Muscle layer of colon (tissue), 2 donors: Measurements from ENCODE around the gene GLCCI1.
"Not testable (repeated sequence)": the region's sequence is repeated elsewhere in the genome, so short reads cannot be mapped to it uniquely, and the experiment has no call there.

Source experiments
- H3K27ac ChIP-seq: one replicate; pipeline ENCODE4 v1.7.0; 2013; ENCODE audit warnings: low read depth, mild to moderate bottlenecking, low read length, moderate library complexity
- H3K27me3 ChIP-seq, 2 donors: one replicate each; pipeline ENCODE4 v1.7.0; 2013; ENCODE audit warnings: low read length in 2 of 2, mild to moderate bottlenecking in 2 of 2; ENCODE audit not compliant: insufficient read depth in 2 of 2, control insufficient read depth in 1 of 2
- H3K36me3 ChIP-seq: one replicate; pipeline ENCODE4 v1.7.0; 2013; ENCODE audit warnings: mild to moderate bottlenecking, low read length; ENCODE audit not compliant: insufficient read depth
- H3K4me1 ChIP-seq: one replicate; pipeline ENCODE4 v1.7.0; 2013; ENCODE audit warnings: mild to moderate bottlenecking, low read length; ENCODE audit not compliant: insufficient read depth
- H3K4me3 ChIP-seq, 2 donors: one replicate each; pipeline ENCODE4 v1.7.0; 2013; ENCODE audit warnings: low read length in 2 of 2, low read depth in 1 of 2, mild to moderate bottlenecking in 1 of 2, moderate library complexity in 1 of 2
- H3K9ac ChIP-seq: one replicate; pipeline ENCODE4 v1.7.0; 2013; ENCODE audit warnings: low read length
- H3K9me3 ChIP-seq: one replicate; pipeline ENCODE4 v1.7.0; 2013; ENCODE audit warnings: mild to moderate bottlenecking, low read length
- donor health status: abdominal sarcoma.
- donor health status: Adenocarcinoma of cecum.

GLCCI1 gene

GRCh38 chr7:8057566-8057965 is 89.0 kb downstream of the GLCCI1 start:
- H3K27me3 ChIP-seq, result no peaks in the 10 kb centered on the region
- H3K4me1 ChIP-seq, result no peaks in the 10 kb centered on the region
- H3K36me3 ChIP-seq, result no peaks in the 10 kb centered on the region
- no peak overlapping the region for H3K9ac ChIP-seq
- H3K9me3 ChIP-seq, result no peaks in the 10 kb centered on the region
- no peak overlapping the region for H3K27ac ChIP-seq
- no peak overlapping the region for H3K4me3 ChIP-seq

GRCh38 chr7:8058322-8058721 is 89.7 kb downstream of the GLCCI1 start:
- H3K27me3 ChIP-seq, result no peaks in the 10 kb centered on the region
- no peaks in the 10 kb centered on the region for H3K9me3 ChIP-seq
- no peaks in the 10 kb centered on the region for H3K36me3 ChIP-seq
- no peak overlapping the region for H3K4me3 ChIP-seq
- H3K9ac ChIP-seq, result no peak overlapping the region
- H3K4me1 ChIP-seq, result no peaks in the 10 kb centered on the region
- no peak overlapping the region for H3K27ac ChIP-seq

GRCh38 chr7:8058852-8059251 is 90.3 kb downstream of the GLCCI1 start:
- H3K36me3 ChIP-seq, result no peaks in the 10 kb centered on the region
- no peaks in the 10 kb centered on the region for H3K4me1 ChIP-seq
- H3K27me3 ChIP-seq, result no peaks in the 10 kb centered on the region
- no peak overlapping the region for H3K27ac ChIP-seq
- no peak overlapping the region for H3K4me3 ChIP-seq
- no peaks in the 10 kb centered on the region for H3K9me3 ChIP-seq
- no peak overlapping the region for H3K9ac ChIP-seq

- no peak overlapping the region for H3K9ac ChIP-seq
- no peaks in the 10 kb centered on the region for H3K27me3 ChIP-seq
- no peaks in the 10 kb centered on the region for H3K36me3 ChIP-seq
- H3K4me1 ChIP-seq, result no peaks in the 10 kb centered on the region
- no peak overlapping the region for H3K27ac ChIP-seq
- no peaks in the 10 kb centered on the region for H3K9me3 ChIP-seq
- H3K4me3 ChIP-seq, result no peak overlapping the region
These were observed 91.6 kb downstream of the GLCCI1 start for GRCh38 chr7:8060241-8060640.

- not testable (repeated sequence) for H3K27me3 ChIP-seq, H3K9me3 ChIP-seq, H3K27ac ChIP-seq, H3K9ac ChIP-seq, H3K4me1 ChIP-seq, H3K4me3 ChIP-seq, H3K36me3 ChIP-seq
These were observed 94.7 kb downstream of the GLCCI1 start for GRCh38 chr7:8063300-8063699.

- H3K27me3 ChIP-seq, result no peaks in the 10 kb centered on the region
- H3K4me1 ChIP-seq, result no peaks in the 10 kb centered on the region
- H3K27ac ChIP-seq, result no peak overlapping the region
- H3K9me3 ChIP-seq, result no peaks in the 10 kb centered on the region
- no peak overlapping the region for H3K9ac ChIP-seq
- H3K36me3 ChIP-seq, result no peaks in the 10 kb centered on the region
- H3K4me3 ChIP-seq, result no peak overlapping the region
These were observed 95.2 kb downstream of the GLCCI1 start for GRCh38 chr7:8063706-8064297.

- H3K9ac ChIP-seq, result no peak overlapping the region
- H3K9me3 ChIP-seq, result no peaks in the 10 kb centered on the region
- H3K27ac ChIP-seq, result no peak overlapping the region
These were observed 96.2 kb downstream of the GLCCI1 start for GRCh38 chr7:8064828-8065227.

GRCh38 chr7:8065356-8065813 is 96.8 kb downstream of the GLCCI1 start:
- H3K36me3 ChIP-seq, result no peaks in the 10 kb centered on the region
- no peaks in the 10 kb centered on the region for H3K9me3 ChIP-seq
- no peak overlapping the region for H3K9ac ChIP-seq
- no peak overlapping the region for H3K27ac ChIP-seq
- H3K27me3 ChIP-seq, result no peaks in the 10 kb centered on the region
- H3K4me3 ChIP-seq, result no peak overlapping the region
- H3K4me1 ChIP-seq, result no peaks in the 10 kb centered on the region

More at GRCh38 chr7:8064828-8065227, 96.2 kb downstream of the GLCCI1 start:
- no peak overlapping the region for H3K4me3 ChIP-seq
- H3K27me3 ChIP-seq, result no peaks in the 10 kb centered on the region
- no peaks in the 10 kb centered on the region for H3K4me1 ChIP-seq
- H3K36me3 ChIP-seq, result no peaks in the 10 kb centered on the region

GRCh38 chr7:8068892-8069686 is 100.5 kb downstream of the GLCCI1 start:
- Histone ChIP-seq H3K9ac (no peak overlapping the region), H3K4me1 (no peaks in the 10 kb centered on the region), H3K9me3 (no peaks in the 10 kb centered on the region), H3K27me3 (no peaks in the 10 kb centered on the region), H3K27ac (no peak overlapping the region), H3K36me3 (no peaks in the 10 kb centered on the region), H3K4me3 (no peak overlapping the region)

- H3K27ac ChIP-seq, result no peak overlapping the region
- no peaks in the 10 kb centered on the region for H3K4me1 ChIP-seq
- no peak overlapping the region for H3K4me3 ChIP-seq
- no peaks in the 10 kb centered on the region for H3K27me3 ChIP-seq
- no peaks in the 10 kb centered on the region for H3K9me3 ChIP-seq
- no peaks in the 10 kb centered on the region for H3K36me3 ChIP-seq
- H3K9ac ChIP-seq, result no peak overlapping the region
These were observed 102.0 kb downstream of the GLCCI1 start for GRCh38 chr7:8070451-8071180.

- no peaks in the 10 kb centered on the region for H3K4me1 ChIP-seq
- H3K36me3 ChIP-seq, result no peaks in the 10 kb centered on the region
- no peaks in the 10 kb centered on the region for H3K27me3 ChIP-seq
- H3K27ac ChIP-seq, result no peak overlapping the region
- H3K9ac ChIP-seq, result no peak overlapping the region
- no peaks in the 10 kb centered on the region for H3K9me3 ChIP-seq
- H3K4me3 ChIP-seq, result no peak overlapping the region
These were observed 109.8 kb downstream of the GLCCI1 start for GRCh38 chr7:8078418-8078817.
